ENCODE data around the gene ADGRG7. TPM values are rescaled to one million over a fixed set of nuclear protein-coding genes. Genes with fewer than 3 reads are reported as not detected.

ADGRG7 gene
- polyA plus RNA-seq, 1 donor (not counting 4 experiments of a cell fraction or from before 2014, with no cell fraction given) = 0.03 TPM

GRCh38 chr3:100578646-100579045 is 30.8 kb upstream of the ADGRG7 start:
- no peak overlapping the region for H3K4me2 ChIP-seq (ENCODE audit: control insufficient read depth, extremely low read depth, insufficient read depth, low read depth, low read length)
- dilution Hi-C loops (cut with MboI; ENCODE audit: extremely low pct_ligation_motif_present, low sequenced_read_pairs) = no loop called here

GRCh38 chr3:100580147-100580546 is 29.3 kb upstream of the ADGRG7 start:
- Histone ChIP-seq H3K4me3 (ENCODE audit: control insufficient read depth in 2 of 3, extremely low read depth in 1 of 3, insufficient read depth in 2 of 3, low read depth in 1 of 3, low read length in 3 of 3) (no peak overlapping the region), H3K27ac (ENCODE audit: control insufficient read depth, insufficient read depth, low read length) (no peak overlapping the region), H3K4me1 (ENCODE audit: control insufficient read depth, extremely low read depth, insufficient read depth, low read length) (no peaks in the 10 kb centered on the region), H3K79me2 (ENCODE audit: control insufficient read depth, insufficient read depth, low read length) (no peaks in the 10 kb centered on the region), H3K4me2 (ENCODE audit: control insufficient read depth, extremely low read depth, insufficient read depth, low read depth, low read length) (no peak overlapping the region), H2AFZ (ENCODE audit: control insufficient read depth, low read length) (no peak overlapping the region), H3K36me3 (ENCODE audit: control insufficient read depth in 2 of 2, extremely low read depth in 1 of 2, insufficient read depth in 2 of 2, low read length in 2 of 2) (no peaks in the 10 kb centered on the region), H3K27me3 (ENCODE audit: control insufficient read depth, extremely low read depth, insufficient read depth, low read length) (no peaks in the 10 kb centered on the region), H3K9me1 (ENCODE audit: control insufficient read depth, extremely low read depth, insufficient read depth, low read length) (no peaks in the 10 kb centered on the region), H3K9me3 (ENCODE audit: control insufficient read depth, low read depth, low read length) (no peaks in the 10 kb centered on the region), H3K9ac (ENCODE audit: control insufficient read depth, extremely low read depth, insufficient read depth, low read length) (no peak overlapping the region), H4K20me1 (ENCODE audit: control insufficient read depth, extremely low read depth, insufficient read depth, low read length) (no peaks in the 10 kb centered on the region)
- TF ChIP-seq CTCF (optimal IDR thresholded peaks at IDR 0.05 in 1 of 3, IDR thresholded peaks at IDR 0.05 in 1 of 3, conservative IDR thresholded peaks at IDR 0.05 in 1 of 3; ENCODE audit: extremely low read depth in 1 of 3, insufficient read depth in 2 of 3, low read length in 3 of 3) = no peak
- no peak for TF ChIP-seq EZH2 (IDR thresholded peaks at IDR 0.05; ENCODE audit: low read length)
- no peak for FAIRE-seq
- no peak for DNase-seq (ENCODE audit: low read depth, low spot score)
- dilution Hi-C loops (cut with MboI; ENCODE audit: extremely low pct_ligation_motif_present, low sequenced_read_pairs) = no loop called here

More at GRCh38 chr3:100578646-100579045, 30.8 kb upstream of the ADGRG7 start:
- Histone ChIP-seq H4K20me1 (ENCODE audit: control insufficient read depth, extremely low read depth, insufficient read depth, low read length) (no peaks in the 10 kb centered on the region), H3K79me2 (ENCODE audit: control insufficient read depth, insufficient read depth, low read length) (no peaks in the 10 kb centered on the region), H2AFZ (ENCODE audit: control insufficient read depth, low read length) (no peak overlapping the region), H3K27ac (ENCODE audit: control insufficient read depth, insufficient read depth, low read length) (no peak overlapping the region), H3K4me1 (ENCODE audit: control insufficient read depth, extremely low read depth, insufficient read depth, low read length) (no peaks in the 10 kb centered on the region), H3K4me3 (ENCODE audit: control insufficient read depth in 2 of 3, extremely low read depth in 1 of 3, insufficient read depth in 2 of 3, low read depth in 1 of 3, low read length in 3 of 3) (no peak overlapping the region), H3K9me3 (ENCODE audit: control insufficient read depth, low read depth, low read length) (no peaks in the 10 kb centered on the region), H3K36me3 (ENCODE audit: control insufficient read depth in 2 of 2, extremely low read depth in 1 of 2, insufficient read depth in 2 of 2, low read length in 2 of 2) (no peaks in the 10 kb centered on the region), H3K9me1 (ENCODE audit: control insufficient read depth, extremely low read depth, insufficient read depth, low read length) (no peaks in the 10 kb centered on the region), H3K9ac (ENCODE audit: control insufficient read depth, extremely low read depth, insufficient read depth, low read length) (no peak overlapping the region), H3K27me3 (ENCODE audit: control insufficient read depth, extremely low read depth, insufficient read depth, low read length) (no peaks in the 10 kb centered on the region)
- FAIRE-seq (peak; percentile 17), DNase-seq (ENCODE audit: low read depth, low spot score) (no peak)
- TF ChIP-seq CTCF (optimal IDR thresholded peaks at IDR 0.05 in 1 of 3, IDR thresholded peaks at IDR 0.05 in 1 of 3, conservative IDR thresholded peaks at IDR 0.05 in 1 of 3; ENCODE audit: extremely low read depth in 1 of 3, insufficient read depth in 2 of 3, low read length in 3 of 3) (no peak), EZH2 (IDR thresholded peaks at IDR 0.05; ENCODE audit: low read length) (no peak)

All from keratinocyte (primary cell).